B cell (primary cell): ENCODE results near the gene ZNF729. TPM values are rescaled to one million over a fixed set of nuclear protein-coding genes. Genes with fewer than 3 reads are reported as not detected.

Experiments
- ATAC-seq: fragments of 200-7000 bp; cut with Tn5 transposase; one replicate; pipeline ENCODE4 v1.10.0; 2021; ENCODE audit warnings: low read depth, mild to moderate bottlenecking, moderate number of reproducible peaks, moderate library complexity
- CTCF ChIA-PET: fragments of 350-600 bp; sonication (Branson Sonifier 250); formaldehyde crosslinking; loops from one replicate; lab custom pipeline; 2021; ENCODE audit warnings: antibody characterized with exemption, inconsistent platforms; lab: Charles Lee
- POLR2A ChIA-PET: fragments of 350-600 bp; sonication (Branson Sonifier 250); formaldehyde crosslinking; loops from one replicate; lab custom pipeline; 2021; ENCODE audit warnings: antibody characterized with exemption; lab: Charles Lee
- DNase-seq: peaks from one replicate; pipeline ENCODE4 v3.0.0; 2013
- H2AFZ ChIP-seq: 2 replicates; pipeline ENCODE4 v1.6.1; 2012; ENCODE audit warnings: mild to moderate bottlenecking, low read depth, low read length; ENCODE audit not compliant: insufficient read depth, poor library complexity, severe bottlenecking
- H3K27ac ChIP-seq, 2 donors: 1 replicate in 1 of 2; 2 replicates in 1 of 2; pipeline ENCODE4 v1.5.1; 2012 to 2013; ENCODE audit warnings: low read length in 2 of 2, mild to moderate bottlenecking in 2 of 2, moderate library complexity in 1 of 2
- H3K27me3 ChIP-seq, 4 experiments: fragments of 200-600 bp in 1 of 4; sonication (generic) in 1 of 4; replicated peaks in 1 of 4; 1 replicate in 2 of 4; 2 replicates in 2 of 4; pipeline versions ENCODE4 v1.6.1 to v1.7.0; 2013 to 2016; ENCODE audit warnings: low read length in 3 of 4, mild to moderate bottlenecking in 2 of 4, mixed read lengths in 1 of 4, moderate library complexity in 1 of 4; ENCODE audit not compliant: insufficient read depth in 4 of 4, control insufficient read depth in 3 of 4; ENCODE audit errors: control extremely low read depth in 1 of 4
- H3K36me3 ChIP-seq, 2 experiments: replicated peaks in 1 of 2; 1 replicate in 1 of 2; 2 replicates in 1 of 2; pipeline versions ENCODE4 v1.6.1 to v1.7.1; 2013; ENCODE audit warnings: low read length in 1 of 2; ENCODE audit not compliant: insufficient read depth in 2 of 2, control insufficient read depth in 1 of 2; ENCODE audit errors: control extremely low read depth in 1 of 2, extremely low read depth in 1 of 2
- H3K4me1 ChIP-seq, 2 donors: fragments of 200-600 bp in 1 of 2; sonication (generic) in 1 of 2; 1 replicate in 1 of 2; 2 replicates in 1 of 2; pipeline versions ENCODE4 v1.5.1 to v1.6.1; 2013 to 2017; ENCODE audit warnings: low read length in 2 of 2; ENCODE audit not compliant: control insufficient read depth in 2 of 2, insufficient read depth in 2 of 2
- H3K4me2 ChIP-seq: replicated peaks from 2 replicates; pipeline ENCODE3; 2012; ENCODE audit warnings: mild to moderate bottlenecking, low read depth, low read length; ENCODE audit not compliant: poor library complexity, severe bottlenecking
- H3K4me3 ChIP-seq, 5 experiments: fragments of 200-600 bp in 1 of 5; sonication (generic) in 1 of 5; 1 replicate in 3 of 5; 2 replicates in 2 of 5; pipeline versions ENCODE4 v1.5.1 to v1.7.0; 2011 to 2016; ENCODE audit warnings: low read length in 4 of 5, mild to moderate bottlenecking in 4 of 5, low read depth in 2 of 5, control low read depth in 1 of 5, moderate library complexity in 1 of 5; ENCODE audit not compliant: insufficient read depth in 1 of 5; ENCODE audit errors: control extremely low read depth in 1 of 5, extremely low read depth in 1 of 5
- H3K79me2 ChIP-seq: fragments of 200-600 bp; sonication (generic); one replicate; pipeline ENCODE4 v1.6.0; 2016; ENCODE audit warnings: low read length; ENCODE audit not compliant: control insufficient read depth, insufficient read depth
- H3K9ac ChIP-seq: fragments of 200-600 bp; sonication (generic); 2 replicates; pipeline ENCODE4 v1.6.1; 2017; ENCODE audit warnings: mild to moderate bottlenecking, low read length, moderate library complexity
- H3K9me3 ChIP-seq, 3 donors: one replicate each; pipeline versions ENCODE4 v1.6.1 to v1.7.1; 2013; ENCODE audit warnings: low read length in 2 of 3; ENCODE audit not compliant: control insufficient read depth in 2 of 3, insufficient read depth in 1 of 3; ENCODE audit errors: control extremely low read depth in 1 of 3
- H4K20me1 ChIP-seq: 2 replicates; pipeline ENCODE4 v1.6.0; 2012; ENCODE audit warnings: mild to moderate bottlenecking, low read length; ENCODE audit not compliant: insufficient read depth, control insufficient read depth, poor library complexity, severe bottlenecking
- H3K27ac Mint-ChIP-seq: one replicate; pipeline ENCODE4 v1.8.0; 2021; ENCODE audit warnings: mixed read lengths
- H3K27me3 Mint-ChIP-seq: one replicate; pipeline ENCODE4 v1.8.0; 2021; ENCODE audit warnings: mixed read lengths
- H3K4me1 Mint-ChIP-seq: one replicate; pipeline ENCODE4 v1.8.0; 2021; ENCODE audit warnings: mixed read lengths
- H3K4me3 Mint-ChIP-seq: one replicate; pipeline ENCODE4 v1.8.0; 2021; ENCODE audit warnings: mixed read lengths
- H3K9me3 Mint-ChIP-seq: one replicate; pipeline ENCODE4 v1.8.0; 2022; ENCODE audit warnings: mixed read lengths; ENCODE audit not compliant: insufficient read depth
- EZH2 ChIP-seq: IDR thresholded peaks from 2 replicates; pipeline ENCODE4 v1.6.1; 2012; ENCODE audit warnings: borderline replicate concordance, low read depth, mild to moderate bottlenecking, moderate library complexity, low read length; ENCODE audit not compliant: insufficient read depth, poor library complexity, severe bottlenecking
- WGBS: methylation state at CpG from one replicate; pipeline ENCODE4 v1.1.5; 2013; ENCODE audit warnings: missing lambda C conversion rate; ENCODE audit not compliant: insufficient coverage; 5-methylcytosine and 5-hydroxymethylcytosine counted together
- intact Hi-C: fragments of 100-400 bp; cut with micrococcal nuclease; formaldehyde crosslinking; loops from one replicate; pipeline ENCODE4 v1.10.0; 2022
- polyA plus RNA-seq: library from polyadenylated mRNA; depleted of rRNA; stranded (reverse); fragments of >200 nt; gene quantifications from 2 replicates; pipeline ENCODE4 v1.2.3, GENCODE V29; 2012
- total RNA-seq, 2 donors: library from RNA; stranded (reverse); fragments of 120-200 nt in 1 of 2; gene quantifications; 1 replicate in 1 of 2; 2 replicates in 1 of 2; pipeline versions ENCODE4 v1.2.3 to v1.2.4, GENCODE V29; 2013 to 2022
- TF ChIP-seq, protein P1 (sequence below): fragments of 200-600 bp; IDR thresholded peaks from one replicate; pipeline ENCODE4 v1.8.0; 2022; ENCODE audit warnings: antibody characterized with exemption, mild to moderate bottlenecking

ZNF729 gene
- total and polyA plus RNA-seq, 2 donors (not counting 1 experiment from before 2014, with no cell fraction given): not detected

DNA sequence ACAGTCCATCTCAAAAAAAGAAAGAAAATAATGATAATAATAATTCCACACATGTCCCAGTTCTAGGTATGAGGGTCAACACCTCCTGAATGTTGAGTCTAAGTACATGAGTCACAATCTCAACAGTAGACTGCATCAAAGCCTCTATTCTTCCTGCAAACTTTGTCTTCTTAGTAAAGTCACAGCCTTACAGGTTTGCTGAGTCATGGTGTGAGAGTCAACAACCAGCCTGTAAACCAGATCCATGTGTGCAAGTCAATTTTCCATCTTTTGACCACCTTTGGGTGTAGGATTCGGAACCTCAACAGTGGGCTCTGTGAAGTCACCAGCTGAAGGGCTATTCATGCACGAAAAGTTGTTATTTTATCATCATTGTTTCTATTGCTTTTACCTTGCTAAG is 25.7 kb upstream of the ZNF729 start:
- H3K4me1 Mint-ChIP-seq: no peaks in the 10 kb centered on the region
- H3K27me3 ChIP-seq: no peaks in the 10 kb centered on the region
- intact Hi-C loops: no loop called here
- no peak overlapping the region for H3K27ac Mint-ChIP-seq
- no peak overlapping the region for H3K9ac ChIP-seq
- DNase-seq: no peak
- ChIA-PET POLR2A (no interaction called here), CTCF (no interaction called here)
- no peak overlapping the region for H3K4me3 Mint-ChIP-seq
- H3K4me3 ChIP-seq: no peak overlapping the region
- H3K9me3 Mint-ChIP-seq: peaks cover 3% of the 10 kb centered on the region
- no CpG with 5 or more reads among the region's 2 CpGs for WGBS
- H2AFZ ChIP-seq: no peak overlapping the region
- no peaks in the 10 kb centered on the region for H3K79me2 ChIP-seq
- ATAC-seq: no peak
- H4K20me1 ChIP-seq: no peaks in the 10 kb centered on the region
- H3K4me1 ChIP-seq: no peaks in the 10 kb centered on the region
- H3K27ac ChIP-seq: no peak overlapping the region
- no peaks in the 10 kb centered on the region for H3K27me3 Mint-ChIP-seq
- no peak overlapping the region for H3K4me2 ChIP-seq
- no peak for TF ChIP-seq EZH2
- TF ChIP-seq, protein P1, sequence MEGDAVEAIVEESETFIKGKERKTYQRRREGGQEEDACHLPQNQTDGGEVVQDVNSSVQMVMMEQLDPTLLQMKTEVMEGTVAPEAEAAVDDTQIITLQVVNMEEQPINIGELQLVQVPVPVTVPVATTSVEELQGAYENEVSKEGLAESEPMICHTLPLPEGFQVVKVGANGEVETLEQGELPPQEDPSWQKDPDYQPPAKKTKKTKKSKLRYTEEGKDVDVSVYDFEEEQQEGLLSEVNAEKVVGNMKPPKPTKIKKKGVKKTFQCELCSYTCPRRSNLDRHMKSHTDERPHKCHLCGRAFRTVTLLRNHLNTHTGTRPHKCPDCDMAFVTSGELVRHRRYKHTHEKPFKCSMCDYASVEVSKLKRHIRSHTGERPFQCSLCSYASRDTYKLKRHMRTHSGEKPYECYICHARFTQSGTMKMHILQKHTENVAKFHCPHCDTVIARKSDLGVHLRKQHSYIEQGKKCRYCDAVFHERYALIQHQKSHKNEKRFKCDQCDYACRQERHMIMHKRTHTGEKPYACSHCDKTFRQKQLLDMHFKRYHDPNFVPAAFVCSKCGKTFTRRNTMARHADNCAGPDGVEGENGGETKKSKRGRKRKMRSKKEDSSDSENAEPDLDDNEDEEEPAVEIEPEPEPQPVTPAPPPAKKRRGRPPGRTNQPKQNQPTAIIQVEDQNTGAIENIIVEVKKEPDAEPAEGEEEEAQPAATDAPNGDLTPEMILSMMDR: no peak
- H3K9me3 ChIP-seq: peaks cover 2 to 27% (median 3%) of the 10 kb centered on the region in 3 donors
- H3K36me3 ChIP-seq: no peaks in the 10 kb centered on the region

DNA sequence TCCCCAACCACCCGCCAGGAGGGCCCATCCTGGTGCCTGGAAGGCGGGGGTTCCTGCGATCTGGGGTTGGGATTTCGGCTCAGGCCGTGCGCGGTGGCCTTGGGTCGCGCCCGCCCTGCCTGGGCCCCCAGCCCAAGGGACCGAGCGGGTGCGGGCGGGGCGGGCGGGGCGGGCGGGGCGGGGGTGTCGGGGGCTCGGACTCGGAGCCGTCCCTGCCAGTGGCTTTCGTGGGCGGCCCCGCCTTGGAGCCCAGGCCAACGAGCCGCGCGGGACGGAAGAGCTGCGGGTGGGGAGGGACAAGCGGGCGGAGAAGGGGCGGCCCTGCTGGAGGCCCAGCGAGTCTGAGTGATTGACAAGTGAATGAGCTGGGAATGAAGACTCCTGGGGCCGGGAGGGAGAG is 24.6 kb upstream of the ZNF729 start:
- H2AFZ ChIP-seq: no peak overlapping the region
- ChIA-PET CTCF (no interaction called here), POLR2A (no interaction called here)
- ATAC-seq (no peak), DNase-seq (no peak)
- intact Hi-C loops: no loop called here
- H3K9ac ChIP-seq: no peak overlapping the region
- Mint-ChIP-seq H3K27me3 (no peaks in the 10 kb centered on the region), H3K4me1 (no peaks in the 10 kb centered on the region), H3K4me3 (no peak overlapping the region), H3K9me3 (peaks cover 3% of the 10 kb centered on the region), H3K27ac (no peak overlapping the region)
- peaks cover 2 to 38% (median 3%) of the 10 kb centered on the region in 3 donors for H3K9me3 ChIP-seq
- H3K79me2 ChIP-seq: no peaks in the 10 kb centered on the region
- TF ChIP-seq EZH2: no peak
- TF ChIP-seq, protein P1: no peak
- no peak overlapping the region for H3K27ac ChIP-seq
- no peaks in the 10 kb centered on the region for H3K27me3 ChIP-seq
- H4K20me1 ChIP-seq: no peaks in the 10 kb centered on the region
- H3K4me1 ChIP-seq: no peaks in the 10 kb centered on the region
- no peak overlapping the region for H3K4me2 ChIP-seq
- H3K4me3 ChIP-seq: no peak overlapping the region
- H3K36me3 ChIP-seq: no peaks in the 10 kb centered on the region
- WGBS: 31% methylated on average over 35 of the region's 37 CpGs
